GM18520 (cell line): ENCODE data around the gene RNASE4.
A peak's percentile ranks its signal among the peaks of the same experiment; 100 is the strongest.
"Not testable (repeated sequence)": the region's sequence is repeated elsewhere in the genome, so short reads cannot be mapped to it uniquely, and the experiment has no call there.

Source experiments
- ATAC-seq: cut with Tn5 transposase; IDR thresholded peaks from one replicate; pipeline ENCODE4 v1.9.1; 2021; ENCODE audit not compliant: unreplicated experiment

The RNASE4 gene, protein sequence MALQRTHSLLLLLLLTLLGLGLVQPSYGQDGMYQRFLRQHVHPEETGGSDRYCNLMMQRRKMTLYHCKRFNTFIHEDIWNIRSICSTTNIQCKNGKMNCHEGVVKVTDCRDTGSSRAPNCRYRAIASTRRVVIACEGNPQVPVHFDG

DNA sequence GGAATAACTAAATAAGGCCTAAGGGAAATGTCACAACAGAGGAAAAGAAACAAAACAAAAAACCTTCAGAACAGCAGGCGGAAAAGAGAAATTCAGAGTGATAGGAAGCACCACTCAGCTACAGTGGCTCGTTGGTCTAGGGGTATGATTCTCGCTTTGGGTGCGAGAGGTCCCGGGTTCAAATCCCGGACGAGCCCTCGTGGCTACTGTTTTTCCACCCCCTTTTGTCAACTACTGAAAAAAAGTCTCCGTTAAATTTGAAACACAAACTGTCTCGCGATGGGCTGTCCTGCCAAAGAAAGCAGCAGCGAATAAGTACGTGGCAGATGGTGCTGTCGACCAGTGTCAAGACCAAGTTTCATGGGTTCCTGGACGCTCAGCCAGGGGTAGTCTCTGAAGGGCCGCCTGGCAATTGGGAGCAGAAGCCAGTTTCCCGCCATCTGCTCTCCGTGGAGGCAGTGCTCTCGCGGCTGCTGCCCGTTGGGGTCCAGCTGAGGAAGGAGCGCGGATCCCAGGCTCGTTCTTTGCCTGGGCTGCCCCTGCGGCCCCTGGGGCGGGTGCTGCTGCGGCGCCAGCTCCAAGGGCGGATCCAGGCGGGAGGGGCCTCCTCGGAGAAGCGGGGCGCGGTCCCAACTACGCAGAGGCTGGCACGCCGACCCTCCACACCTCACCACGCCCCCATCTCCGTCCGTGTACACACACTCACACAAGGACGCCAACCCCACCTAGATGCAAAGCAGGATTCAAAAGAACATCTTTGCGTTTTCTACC lies at the start of gene RNASE4:
Gene RNASE4, plus strand, starts transcription at position 670 of the 771 bp plus-strand sequence. CDS start 14,812 bp downstream, outside the sequence.
- ATAC-seq: peak; percentile 19

DNA sequence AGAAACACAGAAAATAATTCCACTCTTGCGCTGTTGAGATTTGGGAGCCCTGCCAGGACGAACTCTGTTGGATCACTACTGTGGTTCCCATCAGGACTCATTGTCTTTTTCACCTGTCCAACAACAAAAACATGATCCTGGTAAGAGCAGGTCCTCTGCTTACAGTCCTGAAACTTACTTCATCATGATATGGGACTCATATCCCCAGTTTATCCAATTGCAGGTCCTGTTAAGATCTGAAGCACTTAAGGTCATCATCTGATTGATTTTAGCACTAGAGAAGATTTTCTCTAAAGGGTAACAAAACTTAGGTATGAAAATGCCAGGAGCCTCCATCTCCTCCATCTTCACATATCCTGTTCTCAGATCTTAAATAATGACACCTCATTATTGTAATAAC lies 42.8 kb upstream of the RNASE4 start, which contains the start of gene OR6S1:
Gene OR6S1, minus strand, starts transcription at position 101 of the 400 bp plus-strand sequence. Its CDS starts 0 bp downstream, at position 101.
- no peak for ATAC-seq

DNA sequence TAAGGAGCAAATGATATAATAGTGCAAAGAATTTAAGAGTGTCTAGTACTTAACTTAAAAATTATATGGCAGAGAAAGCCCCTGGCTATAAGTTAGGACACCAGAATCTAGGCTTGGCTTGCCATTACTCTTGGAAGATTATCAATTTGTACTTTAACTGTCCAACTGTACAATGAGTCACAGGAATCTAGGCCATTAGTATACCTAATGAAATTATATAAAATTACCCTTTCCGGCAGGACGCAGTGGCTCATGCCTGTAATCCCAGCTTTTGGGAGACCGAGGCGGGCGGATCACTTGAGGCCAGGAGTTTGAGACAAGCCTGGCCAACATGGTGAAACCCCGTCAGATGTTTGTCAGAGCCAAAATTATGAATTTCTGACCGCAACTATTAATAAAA lies 42.2 kb upstream of the RNASE4 start:
- ATAC-seq: no peak

DNA sequence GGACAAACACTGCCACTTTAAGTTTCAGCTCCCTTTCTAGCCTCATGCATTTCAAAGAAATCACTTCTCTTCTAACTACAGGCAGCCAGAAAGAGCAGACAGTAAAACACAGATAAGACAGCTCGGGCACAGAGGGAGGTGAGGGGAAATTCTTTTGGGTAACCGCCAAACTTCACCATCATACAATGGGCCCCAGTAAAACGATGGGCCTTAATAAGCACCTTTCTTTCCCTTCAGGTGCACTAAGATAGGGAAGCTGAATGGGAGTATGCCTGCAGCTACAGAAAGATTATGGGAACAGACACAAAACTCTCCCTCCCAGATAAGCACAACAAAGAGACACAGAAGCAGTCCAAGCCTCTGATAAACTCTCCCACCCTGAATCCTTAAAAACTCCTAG lies 41.6 kb upstream of the RNASE4 start:
- ATAC-seq: not testable (repeated sequence)

DNA sequence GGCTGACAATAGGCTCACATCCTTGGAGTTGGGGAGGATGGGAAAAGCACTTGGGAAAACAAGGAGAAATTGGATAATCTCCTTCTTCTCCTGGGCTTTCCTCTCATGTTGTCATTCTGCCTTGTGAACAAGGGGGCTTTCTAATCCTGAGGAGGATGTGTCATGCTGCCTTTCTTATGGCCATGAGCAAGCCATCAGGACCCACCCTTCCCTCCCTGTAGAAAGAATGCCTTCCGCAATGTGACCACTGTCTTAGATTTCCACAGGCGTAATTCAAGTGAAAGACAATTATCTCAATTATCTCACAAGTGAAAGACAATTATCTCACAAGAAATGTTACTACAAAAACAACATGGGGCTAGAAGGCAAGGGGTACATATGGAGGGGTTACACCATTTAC lies 39.8 kb upstream of the RNASE4 start:
- no peak for ATAC-seq

DNA sequence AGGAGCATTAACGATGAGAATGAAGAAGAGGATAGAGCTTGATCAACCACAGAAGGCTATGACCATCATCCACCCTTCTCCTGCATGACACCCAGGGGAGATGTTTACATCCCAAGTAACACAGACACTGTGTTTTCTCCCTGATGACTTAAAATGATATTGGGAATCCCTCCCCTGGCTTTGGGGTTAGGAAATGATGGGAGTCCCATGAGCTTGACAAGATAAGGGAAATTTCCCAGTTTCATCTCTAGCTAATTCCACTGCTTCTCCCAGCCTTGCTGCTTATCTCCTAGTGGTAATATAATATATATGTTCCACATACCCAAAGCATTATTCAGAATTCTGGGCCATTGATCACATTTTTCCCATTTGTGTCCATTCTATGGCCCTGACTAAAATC lies 38.9 kb upstream of the RNASE4 start:
- no peak for ATAC-seq

DNA sequence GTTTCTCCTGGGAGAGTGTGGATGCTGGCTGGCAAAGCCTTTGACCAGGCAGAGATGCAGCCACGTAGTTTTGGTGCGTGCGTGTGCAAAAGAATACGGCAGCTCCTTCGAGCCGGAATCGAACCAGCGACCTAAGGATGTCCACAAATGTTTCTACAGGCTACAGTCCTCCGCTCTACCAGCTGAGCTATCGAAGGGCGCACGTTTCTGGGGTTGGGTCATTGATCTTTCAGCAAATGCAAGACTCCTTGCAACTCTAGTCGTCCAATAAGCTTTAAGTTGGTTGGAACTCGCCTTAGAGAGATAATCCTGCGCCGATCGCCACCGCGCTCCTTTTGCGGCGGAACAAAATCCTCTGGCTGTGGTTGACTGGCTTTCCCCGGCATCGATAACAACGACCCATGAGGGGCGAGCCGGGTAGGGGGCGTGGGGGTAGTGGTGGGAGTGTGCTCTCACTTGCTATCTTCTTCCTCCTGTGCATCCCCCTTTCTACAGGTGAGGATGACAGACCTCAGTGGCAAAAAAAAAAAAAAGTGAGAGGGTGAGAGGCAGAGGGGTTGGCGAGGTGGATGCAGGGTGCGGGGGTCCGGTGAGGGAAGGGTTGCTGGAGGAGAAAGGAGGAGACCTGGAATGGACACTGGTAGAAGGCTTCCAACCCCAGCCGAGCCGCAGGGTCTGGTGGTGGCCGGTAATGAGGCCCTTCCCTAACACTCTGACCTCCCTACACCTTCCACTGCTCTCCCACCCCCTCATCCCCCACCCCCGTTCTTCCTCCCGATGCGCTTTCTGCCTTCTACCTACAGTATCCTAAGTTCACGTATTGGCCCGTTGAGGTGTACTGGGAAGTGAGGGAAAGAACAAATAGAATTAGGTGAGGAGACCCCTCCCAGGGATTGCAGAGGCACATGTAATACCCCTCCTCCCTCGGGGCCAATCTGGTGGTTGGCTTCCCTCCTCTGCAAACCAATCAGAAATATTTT lies 31.1 kb upstream of the RNASE4 start:
- no peak for ATAC-seq

DNA sequence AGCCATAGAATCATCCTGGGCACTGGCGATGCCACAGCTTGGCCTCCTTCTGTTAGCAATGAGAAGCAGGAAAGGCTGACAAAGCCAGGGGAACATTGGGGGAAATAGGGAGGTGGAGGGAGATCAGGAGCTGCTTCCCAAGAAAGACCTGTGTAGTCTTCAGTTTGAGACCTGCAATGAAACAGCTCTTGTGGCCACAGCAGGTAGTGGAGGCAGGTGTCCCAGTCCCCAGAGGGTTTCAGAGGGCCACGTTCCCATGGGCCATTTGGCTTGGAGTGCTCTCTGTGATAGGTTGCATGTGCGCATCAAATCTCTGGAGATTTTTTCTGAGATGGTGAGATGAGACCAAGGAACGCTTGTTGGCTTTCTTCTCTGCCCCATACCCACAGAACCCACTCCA lies 28.5 kb upstream of the RNASE4 start:
- ATAC-seq: no peak

DNA sequence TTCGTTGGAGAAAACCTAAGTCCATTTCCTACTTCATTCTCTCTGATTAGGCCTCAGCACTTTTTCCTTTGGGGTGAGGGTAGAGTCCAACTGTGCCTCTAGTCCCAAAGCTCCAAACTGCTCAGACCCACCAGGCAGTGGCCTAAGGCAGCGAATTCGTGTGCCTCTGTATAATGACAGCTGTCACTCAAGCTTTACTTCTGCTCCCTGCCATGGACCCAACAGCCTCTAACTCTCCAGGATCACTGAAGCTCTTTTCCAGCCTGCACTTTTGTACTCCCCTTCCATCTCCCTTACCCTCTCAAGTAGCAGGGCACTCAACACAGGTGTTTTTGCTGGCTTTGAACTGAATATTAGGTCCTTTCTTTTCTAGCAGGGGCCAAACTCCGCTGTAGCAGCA lies 28.1 kb upstream of the RNASE4 start:
- ATAC-seq: no peak

DNA sequence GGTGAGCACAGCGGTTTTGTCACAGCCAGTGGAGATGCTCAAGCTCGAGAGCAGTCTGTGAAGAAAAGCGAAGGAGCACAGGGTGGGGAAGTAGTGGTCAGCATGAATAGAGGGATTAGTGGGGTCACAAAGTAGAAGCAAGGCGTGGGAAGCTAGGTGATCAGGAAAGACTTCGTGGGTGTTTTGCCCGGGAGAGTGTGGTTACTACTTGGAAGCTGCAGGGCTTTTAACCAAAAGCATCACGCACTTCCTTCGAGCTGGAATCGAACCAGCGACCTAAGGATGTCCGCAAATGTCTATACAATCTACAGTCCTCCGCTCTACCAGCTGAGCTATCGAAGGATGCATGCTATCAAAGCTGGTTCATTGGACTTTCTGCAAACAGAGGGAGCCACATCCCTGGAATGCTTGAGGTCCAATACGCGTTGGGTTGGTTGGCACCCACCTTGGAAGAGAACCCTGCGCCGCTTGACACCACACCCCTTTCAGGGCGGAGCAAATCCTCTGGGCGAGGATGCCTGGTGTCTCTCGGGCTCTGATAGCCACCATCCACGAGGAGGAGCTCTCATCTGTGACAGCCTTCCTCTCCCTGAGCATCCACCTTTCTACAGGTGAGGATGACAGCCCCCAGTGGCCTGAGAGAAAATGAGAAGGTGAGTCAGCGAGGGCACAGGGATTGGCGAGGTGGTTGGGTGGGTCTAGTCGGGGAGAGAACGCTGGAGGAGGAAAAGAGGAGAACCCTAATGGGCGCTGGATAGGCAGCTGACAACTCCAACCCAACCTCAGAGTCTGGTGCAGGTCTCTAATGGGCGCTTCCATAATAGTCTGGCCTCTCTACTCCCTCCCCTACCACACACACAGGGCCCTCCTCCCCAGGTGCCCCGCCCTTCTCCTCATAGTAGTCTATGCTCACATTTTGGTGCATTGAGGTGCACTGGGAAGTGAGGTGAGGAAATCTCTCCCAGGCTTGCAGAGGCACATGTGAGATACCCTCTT lies 26.8 kb upstream of the RNASE4 start:
- no peak for ATAC-seq

DNA sequence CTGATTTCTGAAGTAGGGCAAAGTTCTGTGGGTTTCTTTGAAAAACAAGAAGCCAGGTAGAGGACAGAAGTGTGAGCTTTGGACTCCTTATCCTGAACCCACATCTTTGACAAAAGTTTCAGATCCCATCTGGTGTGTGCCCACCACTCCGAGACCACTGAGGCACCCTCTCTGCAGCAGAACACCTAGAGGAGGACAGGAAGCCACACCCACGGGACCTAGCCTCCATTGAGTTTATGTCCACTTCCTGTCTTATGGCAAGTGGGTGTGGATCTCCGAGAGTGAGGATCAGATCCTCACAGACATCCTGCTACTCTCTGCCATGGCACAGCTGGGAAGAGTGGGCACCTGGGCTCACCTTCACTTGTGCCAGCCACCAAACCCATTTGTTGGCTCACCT lies 26.1 kb upstream of the RNASE4 start:
- ATAC-seq: no peak

DNA sequence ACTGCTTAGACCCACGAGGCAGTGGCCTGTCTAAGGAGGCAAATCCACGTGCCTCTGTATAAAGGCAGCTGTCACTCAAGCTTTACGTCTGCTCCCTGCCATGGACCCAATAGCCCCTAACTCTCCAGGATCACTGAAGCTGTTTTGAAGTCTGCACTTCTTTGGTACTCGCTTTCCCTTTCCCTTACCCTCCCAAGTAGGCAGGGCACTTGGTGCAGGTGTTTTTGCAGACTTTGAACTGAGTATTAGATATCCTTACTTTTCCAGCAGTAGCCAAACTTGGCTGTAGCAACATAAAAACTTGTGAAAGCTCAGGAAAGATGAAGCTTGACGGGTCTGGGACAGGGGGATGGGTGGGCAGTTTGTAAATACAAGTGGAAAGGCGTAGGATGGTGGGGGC lies 25.0 kb upstream of the RNASE4 start:
- no peak for ATAC-seq

DNA sequence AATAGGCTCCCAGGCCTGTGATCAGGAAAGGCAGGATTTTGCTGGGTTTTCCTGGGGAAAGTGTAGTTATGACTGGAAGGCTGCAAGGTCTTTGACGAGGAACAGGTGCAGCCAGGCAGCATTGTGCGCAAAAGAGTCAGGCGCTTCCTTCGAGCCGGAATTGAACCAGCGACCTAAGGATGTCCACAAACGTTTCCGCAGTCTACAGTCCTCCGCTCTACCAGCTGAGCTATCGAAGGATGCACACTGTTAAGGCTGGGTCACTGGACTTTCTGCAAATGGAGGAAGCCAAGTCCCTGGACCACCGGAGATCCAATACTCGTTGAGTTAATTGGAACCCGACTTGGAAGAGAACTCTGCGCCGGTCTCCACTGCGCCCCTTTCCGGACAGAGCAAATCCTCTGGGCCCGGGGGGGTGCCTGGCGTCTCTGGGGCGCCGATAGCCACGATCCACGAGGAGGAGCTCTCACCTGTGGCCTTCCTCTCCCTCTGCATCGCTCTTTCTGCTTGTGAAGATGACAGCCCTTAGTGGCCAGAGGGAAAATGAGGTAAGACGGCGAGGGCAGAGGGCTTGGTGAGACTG lies 24.5 kb upstream of the RNASE4 start:
- ATAC-seq: no peak

DNA sequence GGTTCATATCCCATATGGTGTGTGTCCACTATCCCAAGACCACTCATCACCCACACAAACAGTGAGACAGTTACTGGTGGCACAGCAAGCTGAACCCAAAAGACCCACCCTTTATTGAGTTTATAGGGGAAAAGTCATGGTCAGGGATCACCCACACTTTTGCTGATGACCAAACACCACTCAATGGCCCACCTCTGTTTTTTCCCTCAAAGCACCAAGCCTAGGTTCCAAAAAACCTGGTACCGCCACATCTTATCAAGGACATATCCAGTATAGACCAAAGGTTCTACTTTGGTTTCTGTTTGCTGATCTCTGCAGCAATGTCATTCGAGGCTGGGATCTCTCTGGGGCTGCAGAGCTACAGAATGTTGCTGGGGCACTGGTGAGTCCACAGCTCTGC lies 23.2 kb upstream of the RNASE4 start:
- no peak for ATAC-seq

DNA sequence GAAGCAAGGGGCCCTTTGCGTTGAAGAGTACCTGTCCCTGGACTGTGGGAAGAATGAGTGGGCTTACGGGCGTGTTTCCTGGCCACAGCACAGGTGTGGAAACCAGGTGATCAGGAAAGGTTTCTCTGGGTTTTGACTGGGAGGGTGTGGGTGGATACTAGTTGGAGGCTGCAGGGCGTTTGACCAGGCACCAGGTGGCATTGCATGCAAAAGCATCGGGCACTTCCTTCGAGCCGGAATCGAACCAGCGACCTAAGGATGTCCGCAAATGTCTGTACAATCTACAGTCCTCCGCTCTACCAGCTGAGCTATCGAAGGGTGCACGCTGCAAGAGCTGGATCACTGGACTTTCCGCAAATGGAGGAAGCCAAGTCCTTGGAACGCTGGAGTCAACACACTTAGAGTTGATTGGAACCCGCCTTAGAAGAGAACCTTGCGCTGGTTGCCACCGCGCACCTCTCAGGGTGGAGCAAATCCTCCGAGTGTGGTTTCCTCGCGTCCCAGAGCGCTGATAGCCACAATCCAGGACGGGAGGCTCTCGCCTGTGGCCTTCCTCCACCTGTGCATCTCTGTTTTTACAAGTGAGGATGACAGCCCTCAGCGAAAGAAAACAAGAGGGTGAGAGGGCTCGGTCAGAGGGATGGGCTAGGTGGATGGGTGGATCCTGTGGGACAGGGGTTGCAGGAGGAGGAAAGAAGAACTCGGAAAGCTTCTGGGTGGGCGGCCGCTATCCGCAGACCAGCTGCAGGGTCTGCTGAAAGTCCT lies 21.2 kb upstream of the RNASE4 start:
- peak; percentile 46 for ATAC-seq

DNA sequence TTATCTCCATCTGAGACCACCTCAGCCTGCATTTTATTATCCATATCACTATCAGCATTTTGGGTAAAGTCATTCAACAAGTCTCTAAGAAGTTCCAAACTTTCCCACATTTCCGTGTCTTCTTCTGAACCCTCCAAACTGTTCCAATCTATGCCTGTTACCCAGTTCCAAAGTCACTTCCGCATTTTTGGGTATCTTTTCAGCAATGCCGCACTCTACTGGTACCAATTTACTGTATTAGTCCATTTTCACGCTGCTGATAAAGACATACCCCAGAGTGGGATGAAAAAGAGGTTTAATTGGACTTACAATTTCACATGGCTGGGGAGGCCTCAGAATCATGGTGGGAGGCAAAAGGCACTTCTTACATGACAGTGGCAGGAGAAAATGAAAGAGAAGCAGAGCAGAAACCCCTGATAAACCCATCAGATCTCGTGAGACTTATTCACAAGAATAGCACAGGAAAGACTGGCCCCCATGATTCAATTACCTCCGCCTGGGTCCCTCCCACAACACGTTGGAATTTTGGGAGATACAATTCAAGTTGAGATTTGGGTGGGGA lies 17.9 kb upstream of the RNASE4 start:
- not testable (repeated sequence) for ATAC-seq

DNA sequence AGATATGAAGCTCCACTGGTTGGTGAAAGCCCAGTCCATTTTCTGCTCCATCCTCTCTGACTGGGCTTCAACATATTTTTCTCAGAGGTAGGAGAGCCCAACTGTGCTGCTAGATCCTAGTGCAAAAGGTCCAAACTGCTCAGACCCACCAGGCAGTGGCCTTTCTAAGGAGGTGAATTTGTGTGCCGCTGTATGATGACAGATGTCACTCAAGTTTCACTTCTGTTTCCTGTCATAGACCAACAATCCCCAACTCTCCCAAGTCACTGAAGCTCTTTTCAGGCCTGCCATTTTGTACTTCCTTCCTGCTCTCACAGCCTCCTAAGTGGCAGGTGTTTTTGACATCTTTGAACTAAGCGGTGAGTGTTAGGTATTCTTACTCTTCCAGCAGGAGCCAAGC lies 16.4 kb upstream of the RNASE4 start:
- peak; percentile 72 for ATAC-seq

DNA sequence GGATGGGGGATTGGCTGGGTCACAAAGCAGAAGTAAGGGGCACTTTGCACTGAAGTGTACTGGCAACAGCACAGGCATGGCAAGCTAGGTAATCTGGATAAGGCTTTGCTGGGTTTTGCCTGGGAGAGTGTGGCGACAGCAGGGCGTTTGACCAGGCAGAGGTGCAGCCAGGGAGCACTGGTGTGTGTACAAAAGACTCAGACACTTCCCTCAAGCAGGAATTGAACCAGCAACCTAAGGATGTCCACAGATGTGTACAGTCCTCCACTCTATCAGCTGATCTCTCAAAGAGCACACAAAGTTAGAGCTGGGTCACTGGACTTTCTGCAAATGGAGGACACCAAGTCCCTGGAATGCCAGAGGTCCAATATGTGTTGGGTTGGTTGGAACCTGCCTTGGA lies 15.4 kb upstream of the RNASE4 start:
- ATAC-seq: no peak
